ENCODE results near the gene ACACB. TPM values are rescaled to one million over a fixed set of nuclear protein-coding genes. Genes with fewer than 3 reads are reported as not detected.
"Not testable (repeated sequence)": the region's sequence is repeated elsewhere in the genome, so short reads cannot be mapped to it uniquely, and the experiment has no call there.

Gene ACACB
- total RNA-seq, 1 donor, result 6.4 TPM

DNA sequence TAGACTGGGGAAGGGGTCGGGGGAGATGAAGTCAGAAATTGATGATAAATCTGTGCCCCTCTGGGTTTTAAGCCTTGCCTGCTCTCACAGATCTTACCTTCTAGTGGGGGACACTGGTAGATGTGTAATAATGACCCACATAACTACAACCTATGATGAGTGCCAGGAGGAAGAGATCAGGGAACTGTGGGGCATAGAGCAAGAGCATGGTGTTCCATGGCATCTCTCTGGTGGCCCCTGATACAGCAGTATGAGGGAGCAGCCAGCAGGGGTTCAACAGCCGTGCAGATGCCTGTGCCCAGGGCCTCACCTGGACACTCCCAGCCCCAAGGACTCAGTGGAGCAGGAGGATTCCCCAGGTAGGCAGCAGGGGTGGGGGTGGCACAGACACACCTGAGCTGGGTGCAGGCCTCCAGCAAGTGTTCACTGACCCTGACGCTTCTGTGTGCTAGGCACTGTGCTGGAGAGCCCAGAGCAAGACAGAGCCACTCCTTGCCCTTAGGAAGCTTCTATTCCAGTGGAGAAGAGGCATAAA, 5.0 kb downstream of the ACACB start:
- H3K4me3 ChIP-seq (ENCODE audit: low read length), result no peak overlapping the region
- H3K27me3 ChIP-seq (ENCODE audit: insufficient read depth, low read length), result no peaks in the 10 kb centered on the region
- H3K4me1 ChIP-seq (ENCODE audit: insufficient read depth, low read length), result no peaks in the 10 kb centered on the region
- no peaks in the 10 kb centered on the region for H3K9me3 ChIP-seq (ENCODE audit: low read depth, low read length)

GRCh38 chr12:109124878-109125648, 8.7 kb downstream of the ACACB start:
- Histone ChIP-seq H3K9me3 (ENCODE audit: low read depth, low read length) (no peaks in the 10 kb centered on the region), H3K4me1 (ENCODE audit: insufficient read depth, low read length) (no peaks in the 10 kb centered on the region), H3K4me3 (ENCODE audit: low read length) (no peak overlapping the region), H3K27me3 (ENCODE audit: insufficient read depth, low read length) (no peaks in the 10 kb centered on the region)

DNA sequence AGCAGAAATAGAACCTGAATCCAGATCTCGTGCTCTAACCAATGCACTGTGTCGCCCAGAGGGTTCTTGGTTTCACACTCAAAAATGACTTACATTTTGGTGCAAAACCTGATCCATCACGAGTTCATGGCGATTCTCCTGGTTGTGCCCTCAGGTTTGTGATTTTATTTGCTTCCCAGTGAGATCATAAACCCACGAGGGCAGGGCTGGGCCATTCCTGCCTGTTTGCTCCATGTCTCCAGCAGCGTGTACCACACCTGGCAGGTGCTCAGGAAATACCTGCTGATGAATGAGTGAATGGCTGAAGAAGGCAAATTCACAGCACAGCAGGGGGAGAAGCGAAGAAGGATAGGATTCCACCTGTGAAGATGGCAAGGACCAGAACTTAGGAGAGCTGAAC, 9.4 kb downstream of the ACACB start:
- Histone ChIP-seq H3K9me3 (ENCODE audit: low read depth, low read length) (no peaks in the 10 kb centered on the region), H3K4me3 (ENCODE audit: low read length) (no peak overlapping the region), H3K27me3 (ENCODE audit: insufficient read depth, low read length) (no peaks in the 10 kb centered on the region), H3K4me1 (ENCODE audit: insufficient read depth, low read length) (no peaks in the 10 kb centered on the region)

DNA sequence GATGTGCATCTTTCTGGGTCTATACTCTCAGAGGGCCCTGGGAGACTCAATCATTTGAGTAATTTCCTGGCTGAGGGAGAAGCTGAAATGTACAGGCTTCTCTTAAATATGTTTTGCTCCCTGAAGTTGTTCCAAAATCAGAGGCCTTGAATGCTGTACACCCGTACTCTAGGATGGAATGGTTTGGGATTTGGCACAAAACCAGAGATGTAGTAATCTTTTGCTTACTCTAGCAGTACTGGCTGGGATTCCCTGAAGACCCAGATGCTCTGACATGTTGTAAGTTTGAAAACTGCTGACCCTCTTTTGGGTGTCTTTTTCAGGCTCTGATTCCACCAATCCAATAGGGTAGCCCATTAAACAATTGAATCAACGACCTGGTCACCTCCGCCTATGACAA, 10.4 kb downstream of the ACACB start:
- H3K9me3 ChIP-seq (ENCODE audit: low read depth, low read length), result no peaks in the 10 kb centered on the region
- H3K4me3 ChIP-seq (ENCODE audit: low read length), result no peak overlapping the region

DNA sequence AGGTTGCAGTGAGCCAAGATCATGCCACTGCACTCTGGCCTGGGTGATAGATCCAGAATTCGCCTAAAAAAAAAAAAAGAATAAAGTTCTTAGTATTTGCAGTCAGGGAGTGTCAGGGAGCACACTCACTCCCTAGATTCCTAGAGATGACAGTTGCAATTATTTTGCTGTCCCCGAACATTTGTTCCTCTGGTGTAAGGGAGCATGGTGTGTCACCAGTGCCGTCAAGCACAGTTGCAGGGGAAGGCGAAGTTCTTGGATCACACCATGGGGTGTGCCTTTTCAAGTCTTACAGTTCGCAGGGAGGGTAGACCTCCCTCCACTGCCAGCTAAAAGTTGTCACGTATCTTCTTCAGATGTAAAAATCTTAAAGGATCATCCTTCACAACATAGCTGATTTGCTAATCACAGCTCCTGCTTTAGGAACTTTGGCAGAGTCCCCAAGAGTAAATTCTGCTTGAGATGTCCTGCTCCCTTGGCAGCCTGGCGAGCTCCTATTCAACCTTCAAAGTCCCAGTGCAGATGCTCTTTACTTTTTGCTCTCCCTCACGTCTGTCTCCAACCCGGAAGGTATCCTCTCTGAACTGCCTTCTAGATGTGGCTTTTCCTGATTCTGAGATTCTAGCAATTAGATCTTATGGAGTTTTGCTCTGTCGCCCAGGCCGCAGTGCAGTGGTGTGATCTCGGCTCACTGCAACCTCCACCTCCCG, 11.3 kb downstream of the ACACB start:
- no peak overlapping the region for H3K4me3 ChIP-seq (ENCODE audit: low read length)
- H3K4me1 ChIP-seq (ENCODE audit: insufficient read depth, low read length), result no peaks in the 10 kb centered on the region
- H3K9me3 ChIP-seq (ENCODE audit: low read depth, low read length), result no peaks in the 10 kb centered on the region
- H3K27me3 ChIP-seq (ENCODE audit: insufficient read depth, low read length), result no peaks in the 10 kb centered on the region

More for the DNA sequence above, 10.4 kb downstream of the ACACB start:
- no peaks in the 10 kb centered on the region for H3K4me1 ChIP-seq (ENCODE audit: insufficient read depth, low read length)
- H3K27me3 ChIP-seq (ENCODE audit: insufficient read depth, low read length), result no peaks in the 10 kb centered on the region

DNA sequence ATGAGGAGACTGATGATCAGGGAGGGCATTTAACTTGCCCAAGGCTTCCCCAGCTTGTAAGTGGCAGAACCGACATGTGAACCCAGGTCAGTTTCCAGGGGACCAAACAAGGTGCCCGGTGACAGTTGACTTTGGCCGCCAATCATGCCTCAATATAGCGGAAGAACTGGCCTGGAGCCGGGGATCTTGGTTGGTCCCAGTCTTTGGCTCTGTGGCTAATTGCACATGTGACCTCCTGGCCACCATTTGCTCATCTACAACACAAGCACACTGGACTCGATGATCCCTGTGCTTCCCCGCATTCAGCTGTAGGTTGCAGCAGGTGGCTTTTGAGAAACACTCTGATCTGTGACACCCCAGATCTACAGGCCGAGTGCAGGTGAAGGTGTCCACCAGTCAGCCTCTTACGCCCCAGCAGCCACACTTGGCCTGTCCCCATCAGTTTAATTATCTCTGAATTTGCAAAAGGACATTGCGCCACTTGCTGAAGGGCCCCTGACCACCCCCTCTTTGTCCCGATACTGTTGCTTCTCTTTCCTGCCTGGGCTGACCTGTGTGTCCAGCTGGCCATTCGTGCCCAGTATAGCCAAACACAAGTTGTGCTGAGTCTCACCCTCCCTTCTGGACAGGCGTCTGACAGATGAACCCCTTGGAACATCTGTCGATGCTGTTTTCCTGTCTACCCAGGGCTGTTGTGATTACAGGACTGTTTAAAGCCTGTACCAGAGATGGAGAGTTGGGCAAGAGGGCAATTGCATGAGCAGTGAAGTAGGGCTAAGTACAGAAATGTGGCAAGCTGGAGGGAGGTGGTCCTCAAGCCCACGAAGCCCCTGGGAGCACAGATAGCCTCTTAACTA, 14.1 kb downstream of the ACACB start:
- no peaks in the 10 kb centered on the region for H3K9me3 ChIP-seq (ENCODE audit: low read depth, low read length)
- H3K27me3 ChIP-seq (ENCODE audit: insufficient read depth, low read length), result no peaks in the 10 kb centered on the region
- H3K4me3 ChIP-seq (ENCODE audit: low read length), result no peak overlapping the region
- no peaks in the 10 kb centered on the region for H3K4me1 ChIP-seq (ENCODE audit: insufficient read depth, low read length)

DNA sequence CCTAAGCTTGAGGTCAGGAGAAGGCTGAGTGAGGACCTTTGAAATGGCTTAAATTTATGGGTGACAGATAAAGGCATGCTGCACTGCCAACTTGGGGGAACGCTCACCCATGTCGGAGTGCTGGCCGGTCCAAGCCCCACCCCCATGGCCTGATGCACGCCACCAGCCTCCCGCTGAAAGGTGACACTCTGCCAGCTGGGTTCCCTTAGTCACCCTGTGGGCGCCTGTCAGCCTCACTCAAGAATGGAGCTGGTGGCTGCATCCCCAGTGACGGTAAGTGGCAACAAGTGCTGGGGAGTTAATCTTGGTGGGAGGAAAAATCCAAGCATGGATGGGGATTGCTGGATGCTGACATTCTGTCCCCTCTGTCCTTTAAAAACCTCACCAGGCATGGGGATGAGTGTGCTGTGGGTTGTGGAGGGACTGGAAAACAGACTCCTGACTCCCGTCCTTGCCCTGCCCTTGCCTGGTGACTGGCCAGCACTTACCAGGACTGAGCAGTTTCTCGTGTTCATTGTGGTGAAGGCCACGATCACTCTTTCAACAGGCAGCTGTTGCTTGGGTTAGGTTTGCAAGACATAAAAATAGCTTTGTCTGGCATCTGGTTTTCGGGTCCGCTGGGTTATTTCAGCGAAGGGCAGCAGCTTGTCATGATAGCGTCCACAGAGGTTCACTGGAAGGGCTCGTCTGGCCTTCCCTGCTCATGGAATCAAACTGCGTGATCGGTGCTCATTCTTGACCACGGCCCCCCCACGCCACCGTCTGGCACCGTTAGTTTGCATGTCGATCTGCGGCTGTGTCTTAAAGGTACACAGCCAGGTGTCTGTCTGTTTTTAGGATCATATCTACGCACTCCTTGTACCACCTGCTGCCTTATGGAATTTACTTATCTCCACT, 15.0 kb downstream of the ACACB start:
- H3K9me3 ChIP-seq (ENCODE audit: low read depth, low read length), result no peaks in the 10 kb centered on the region
- no peak overlapping the region for H3K4me3 ChIP-seq (ENCODE audit: low read length)
- H3K4me1 ChIP-seq (ENCODE audit: insufficient read depth, low read length), result no peaks in the 10 kb centered on the region
- no peaks in the 10 kb centered on the region for H3K27me3 ChIP-seq (ENCODE audit: insufficient read depth, low read length)

GRCh38 chr12:109134186-109134917, 18.0 kb downstream of the ACACB start:
- no peak overlapping the region for H3K4me3 ChIP-seq (ENCODE audit: low read length)
- H3K9me3 ChIP-seq (ENCODE audit: low read depth, low read length), result no peaks in the 10 kb centered on the region
- peaks cover 3% of the 10 kb centered on the region for H3K27me3 ChIP-seq (ENCODE audit: insufficient read depth, low read length)
- no peaks in the 10 kb centered on the region for H3K4me1 ChIP-seq (ENCODE audit: insufficient read depth, low read length)

DNA sequence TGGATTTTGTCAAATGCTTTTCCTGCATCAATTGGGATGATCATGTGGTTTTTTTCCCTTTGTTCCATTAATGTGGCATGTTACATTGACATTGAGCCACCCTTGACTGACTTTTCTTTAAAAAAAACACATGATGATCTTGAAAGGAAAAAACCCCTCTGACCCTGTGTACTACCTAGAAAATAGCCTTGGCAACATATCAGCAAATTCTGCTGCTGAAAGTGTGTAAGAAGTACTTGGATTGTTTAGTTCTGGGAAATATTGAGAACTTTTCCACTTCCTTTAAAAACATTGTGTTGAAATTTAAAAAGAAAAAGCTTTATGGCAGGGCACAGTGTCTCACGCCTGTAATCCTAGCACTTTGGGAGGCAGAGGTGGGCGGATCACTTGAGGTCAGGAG, 20.7 kb downstream of the ACACB start:
- H3K4me3 ChIP-seq (ENCODE audit: low read length), result no peak overlapping the region

GRCh38 chr12:109139360-109139759, 23.0 kb downstream of the ACACB start:
- Histone ChIP-seq H3K27me3 (ENCODE audit: insufficient read depth, low read length) (peaks cover 3% of the 10 kb centered on the region), H3K4me1 (ENCODE audit: insufficient read depth, low read length) (no peaks in the 10 kb centered on the region), H3K4me3 (ENCODE audit: low read length) (no peak overlapping the region), H3K9me3 (ENCODE audit: low read depth, low read length) (no peaks in the 10 kb centered on the region)

More for the DNA sequence above, 20.7 kb downstream of the ACACB start:
- H3K4me1 ChIP-seq (ENCODE audit: insufficient read depth, low read length), result no peaks in the 10 kb centered on the region
- no peaks in the 10 kb centered on the region for H3K9me3 ChIP-seq (ENCODE audit: low read depth, low read length)
- peaks cover 3% of the 10 kb centered on the region for H3K27me3 ChIP-seq (ENCODE audit: insufficient read depth, low read length)

DNA sequence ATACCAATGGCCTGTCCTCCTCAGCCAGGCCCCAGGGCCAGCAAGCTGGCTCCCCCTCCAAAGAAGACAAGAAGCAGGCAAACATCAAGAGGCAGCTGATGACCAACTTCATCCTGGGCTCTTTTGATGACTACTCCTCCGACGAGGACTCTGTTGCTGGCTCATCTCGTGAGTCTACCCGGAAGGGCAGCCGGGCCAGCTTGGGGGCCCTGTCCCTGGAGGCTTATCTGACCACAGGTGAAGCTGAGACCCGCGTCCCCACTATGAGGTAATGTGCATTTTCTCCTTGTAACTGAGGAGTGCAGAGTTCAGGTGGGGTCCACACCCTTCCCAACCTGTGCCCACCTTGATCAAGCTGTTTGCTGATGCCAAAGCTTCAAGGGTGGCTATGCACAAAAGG, 23.4 kb downstream of the ACACB start:
- no peaks in the 10 kb centered on the region for H3K9me3 ChIP-seq (ENCODE audit: low read depth, low read length)
- no peak overlapping the region for H3K4me3 ChIP-seq (ENCODE audit: low read length)
- no peaks in the 10 kb centered on the region for H3K4me1 ChIP-seq (ENCODE audit: insufficient read depth, low read length)
- H3K27me3 ChIP-seq (ENCODE audit: insufficient read depth, low read length), result peaks cover 3% of the 10 kb centered on the region

DNA sequence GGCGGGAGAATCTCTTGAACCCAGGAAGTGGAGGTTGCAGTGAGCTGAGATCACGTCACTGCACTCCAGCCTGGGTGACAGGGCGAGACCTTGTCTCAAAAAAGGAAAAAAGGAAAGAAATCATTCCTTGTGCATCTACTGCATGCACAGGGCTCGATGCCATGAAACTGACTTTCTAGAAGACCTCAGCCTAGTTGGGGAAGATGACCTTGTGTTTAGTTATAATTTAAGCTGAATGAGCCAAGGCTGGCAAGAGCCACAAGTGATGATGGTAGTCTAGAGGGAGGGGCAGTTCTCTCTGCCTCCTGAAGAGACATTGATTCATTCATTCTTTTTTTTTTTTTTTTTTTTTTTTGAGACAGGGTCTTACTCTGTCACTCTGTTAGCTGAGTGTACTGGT, 24.2 kb downstream of the ACACB start:
- Histone ChIP-seq H3K27me3 (ENCODE audit: insufficient read depth, low read length) (peaks cover 3% of the 10 kb centered on the region), H3K4me1 (ENCODE audit: insufficient read depth, low read length) (no peaks in the 10 kb centered on the region), H3K4me3 (ENCODE audit: low read length) (no peak overlapping the region), H3K9me3 (ENCODE audit: low read depth, low read length) (no peaks in the 10 kb centered on the region)

- H3K9me3 ChIP-seq (ENCODE audit: low read depth, low read length), result no peaks in the 10 kb centered on the region
- no peaks in the 10 kb centered on the region for H3K27me3 ChIP-seq (ENCODE audit: insufficient read depth, low read length)
- H3K4me3 ChIP-seq (ENCODE audit: low read length), result no peak overlapping the region
- H3K4me1 ChIP-seq (ENCODE audit: insufficient read depth, low read length), result no peaks in the 10 kb centered on the region
Observed at GRCh38 chr12:109144224-109144623, 27.8 kb downstream of the ACACB start.

GRCh38 chr12:109147126-109147525, 30.7 kb downstream of the ACACB start:
- not testable (repeated sequence) for H3K9me3 ChIP-seq (ENCODE audit: low read depth, low read length); H3K27me3 ChIP-seq (ENCODE audit: insufficient read depth, low read length); H3K4me1 ChIP-seq (ENCODE audit: insufficient read depth, low read length); H3K4me3 ChIP-seq (ENCODE audit: low read length)
